Adrenal gland (tissue), 12 donors: ENCODE results near the gene TRPV3. TPM values are rescaled to one million over a fixed set of nuclear protein-coding genes. Genes with fewer than 3 reads are reported as not detected.
"Not testable (repeated sequence)": the region's sequence is repeated elsewhere in the genome, so short reads cannot be mapped to it uniquely, and the experiment has no call there.

Source experiments
- DNase-seq, 7 donors: peaks; one replicate each; pipeline ENCODE4 v3.0.0-alpha.2; 2019 to 2020
- H3K27ac ChIP-seq, 5 donors: fragments of 200-600 bp; sonication (generic) in 4 of 5; 1 replicate in 3 of 5; 2 replicates in 2 of 5; pipeline versions ENCODE4 v1.5.1 to v1.8.0; 2016 to 2020; ENCODE audit warnings: mild to moderate bottlenecking in 1 of 5
- H3K27me3 ChIP-seq: fragments of 200-600 bp; 2 replicates; pipeline ENCODE4 v1.8.0; 2021
- H3K36me3 ChIP-seq, 2 donors: fragments of 200-600 bp; replicated peaks in 1 of 2; 1 replicate in 1 of 2; 2 replicates in 1 of 2; pipeline versions ENCODE4 v1.5.1 to v1.8.0; 2018 to 2022
- H3K4me1 ChIP-seq, 2 donors: fragments of 200-600 bp; replicated peaks in 1 of 2; 1 replicate in 1 of 2; 2 replicates in 1 of 2; pipeline versions ENCODE4 v1.5.1 to v1.8.0; 2018 to 2021
- H3K4me3 ChIP-seq, 4 donors: fragments of 200-600 bp; sonication (generic) in 3 of 4; one replicate each; pipeline ENCODE4 v1.5.1; 2016 to 2018
- H3K9me3 ChIP-seq, 3 donors: fragments of 200-600 bp; sonication (generic) in 1 of 3; replicated peaks in 1 of 3; 1 replicate in 2 of 3; 2 replicates in 1 of 3; pipeline versions ENCODE4 v1.5.1 to v1.8.0; 2016 to 2021
- CTCF ChIP-seq, 6 experiments: fragments of 450-650 bp in 4 of 6; fragments of 200-600 bp in 2 of 6; sonication (generic) in 1 of 6; IDR thresholded peaks; 1 replicate in 5 of 6; 2 replicates in 1 of 6; pipeline versions ENCODE4 v1.5.1 to v1.8.0; 2016 to 2021; ENCODE audit warnings: antibody characterized with exemption in 6 of 6, mild to moderate bottlenecking in 2 of 6, moderate library complexity in 1 of 6
- POLR2A ChIP-seq, 2 donors: fragments of 450-650 bp; IDR thresholded peaks; one replicate each; pipeline ENCODE4 v1.6.1; 2017; ENCODE audit warnings: antibody characterized with exemption in 2 of 2, mild to moderate bottlenecking in 2 of 2, moderate library complexity in 1 of 2
- WGBS, 4 donors: extraction: QIAGEN DNeasy Blood & Tissue Kit in 2 of 4; methylation state at CpG; one replicate each; pipeline versions ENCODE4 v1.1.5 to v1.1.7; 2013 to 2017; 5-methylcytosine and 5-hydroxymethylcytosine counted together
- intact Hi-C, 2 donors: fragments of 100-400 bp; cut with DNase I; formaldehyde crosslinking; loops; one replicate each; pipeline versions ENCODE4 v1.14.1 to v1.15.0; 2022 to 2023
- polyA plus RNA-seq, 3 donors: library from polyadenylated mRNA; stranded (reverse); fragments of 200-250 nt in 2 of 3; fragments of 350-450 nt in 1 of 3; fragmentation: Illumina TruSeq in 1 of 3; extraction: RNeasy Lipid Tissue Mini Kit (QIAGEN cat#74804) in 1 of 3; gene quantifications; one replicate each; pipeline ENCODE4 v1.2.3, GENCODE V29; 2013 to 2014
- total RNA-seq, 9 donors: library from RNA; depleted of rRNA in 4 of 9; stranded (reverse); fragments of >200 nt in 4 of 9; fragments of 120-200 nt in 1 of 9; fragmentation: NEBNext Ultra II Directional in 1 of 9; extraction: Animal tissue kit (Norgen Biotek cat#: 25700) in 1 of 9; gene quantifications; one replicate each; pipeline versions ENCODE4 v1.1.0 to v1.2.4, GENCODE V29; 2013 to 2023
- donor health status: healthy with polysubstance abuse.
- donor health status: Bipolar disorder and iron deficiency.
- donor health status: DM: yes; HTN: yes; CAD: no.
- donor health status: DM: no; HTN: no; CAD: no.
- donor health status: DM: no; HTN: no; CAD: no.
- donor health status: DM: yes; HTN: yes; CAD: no.

The TRPV3 gene
- total and polyA plus RNA-seq, 12 donors, result 0.14 to 1.4 (median 0.41) TPM

- Histone ChIP-seq H3K9me3 (no peaks in the 10 kb centered on the region), H3K36me3 (no peaks in the 10 kb centered on the region), H3K4me3 (no peak overlapping the region), H3K4me1 (no peaks in the 10 kb centered on the region), H3K27ac (no peak overlapping the region), H3K27me3 (no peaks in the 10 kb centered on the region)
- intact Hi-C loops, result no loop called here
- WGBS, 4 donors, result 60 to 66% (median 65%) methylated on average over 5 of the region's 5 CpGs
- no peak for DNase-seq
- TF ChIP-seq CTCF (IDR thresholded peaks at IDR 0.05) (no peak), POLR2A (IDR thresholded peaks at IDR 0.05) (no peak)
Observed at GRCh38 chr17:3469529-3469928, 88.1 kb downstream of the TRPV3 start.

GRCh38 chr17:3466355-3466754 is 91.3 kb downstream of the TRPV3 start:
- DNase-seq, H3K9me3 ChIP-seq, H3K27me3 ChIP-seq, intact Hi-C loops, H3K36me3 ChIP-seq, H3K4me3 ChIP-seq, H3K4me1 ChIP-seq, H3K27ac ChIP-seq: not testable (repeated sequence)
- WGBS, 4 donors, result 36 to 72% (median 64%) methylated on average over 1 of the region's 1 CpG

Other genes starting within 250 kb of the TRPV3 start
- 1 to 10 TPM in 1 of 9 donors, under 1 TPM in 4, not detected in 4; 0.17 to 2.6 (median 0.65) TPM for gene OR3A2, start 171.5 kb downstream of the TRPV3 start, total RNA-seq
- under 1 TPM in 2 of 3 donors, not detected in 1; 0.07 to 0.13 TPM for gene OR3A2, start 171.5 kb downstream of the TRPV3 start, polyA plus RNA-seq
- gene OR1E1, start 159.4 kb downstream of the TRPV3 start, total RNA-seq, result not detected
- gene OR1E1, start 159.4 kb downstream of the TRPV3 start, polyA plus RNA-seq, result not detected
- not detected for gene OR3A3, start 146.4 kb downstream of the TRPV3 start, total RNA-seq
- not detected for gene OR3A3, start 146.4 kb downstream of the TRPV3 start, polyA plus RNA-seq
- not detected for gene OR1E2, start 124.0 kb downstream of the TRPV3 start, total RNA-seq
- gene OR1E2, start 124.0 kb downstream of the TRPV3 start, polyA plus RNA-seq, result not detected
- 1 to 10 TPM in 4 of 9 donors, under 1 TPM in 1, not detected in 4; 0.17 to 3.8 (median 1.4) TPM for gene SPATA22, start 86.0 kb downstream of the TRPV3 start, total RNA-seq
- under 1 TPM; 0.13 to 0.88 (median 0.54) TPM for gene SPATA22, start 86.0 kb downstream of the TRPV3 start, polyA plus RNA-seq
- gene ASPA, start 81.8 kb downstream of the TRPV3 start, total RNA-seq, result 10 to 100 TPM in 1 of 9 donors, 1 to 10 TPM in 8; 1.3 to 10.1 (median 2.9) TPM
- 1 to 10 TPM; 2.6 to 5.7 (median 5.5) TPM for gene ASPA, start 81.8 kb downstream of the TRPV3 start, polyA plus RNA-seq
- gene TRPV1, start 51.6 kb upstream of the TRPV3 start, total RNA-seq, result 1 to 10 TPM; 1.6 to 5.5 (median 3.1) TPM
- gene TRPV1, start 51.6 kb upstream of the TRPV3 start, polyA plus RNA-seq, result 10 to 100 TPM in 1 of 3 donors, 1 to 10 TPM in 2; 1.5 to 10.9 (median 5.9) TPM
- 10 to 100 TPM; 12.0 to 27.4 (median 19.9) TPM for gene SHPK, start 78.4 kb upstream of the TRPV3 start, total RNA-seq
- gene SHPK, start 78.4 kb upstream of the TRPV3 start, polyA plus RNA-seq, result 10 to 100 TPM in 1 of 3 donors, 1 to 10 TPM in 2; 8.8 to 13.3 (median 9.1) TPM
- 10 to 100 TPM; 17.5 to 74.8 (median 39.8) TPM for gene CTNS, start 78.9 kb upstream of the TRPV3 start, total RNA-seq
- 10 to 100 TPM; 11.5 to 15.7 (median 13.8) TPM for gene CTNS, start 78.9 kb upstream of the TRPV3 start, polyA plus RNA-seq
- gene TAX1BP3, start 110.8 kb upstream of the TRPV3 start, total RNA-seq, result 100 to 1,000 TPM; 105 to 311 (median 208) TPM
- gene TAX1BP3, start 110.8 kb upstream of the TRPV3 start, polyA plus RNA-seq, result 100 to 1,000 TPM in 1 of 3 donors, 10 to 100 TPM in 2; 32.1 to 100 (median 94.9) TPM
- gene EMC6, start 111.0 kb upstream of the TRPV3 start, total RNA-seq, result 10 to 100 TPM in 7 of 9 donors, 1 to 10 TPM in 2; 6.1 to 73.8 (median 37.1) TPM
- gene EMC6, start 111.0 kb upstream of the TRPV3 start, polyA plus RNA-seq, result 10 to 100 TPM; 44.2 to 89.4 (median 47.7) TPM
- gene P2RX5, start 138.3 kb upstream of the TRPV3 start, total RNA-seq, result 1 to 10 TPM in 5 of 9 donors, under 1 TPM in 4; 0.25 to 2.8 (median 1.1) TPM
- 1 to 10 TPM in 1 of 3 donors, under 1 TPM in 2; 0.59 to 2.0 (median 0.88) TPM for gene P2RX5, start 138.3 kb upstream of the TRPV3 start, polyA plus RNA-seq
- 1 to 10 TPM in 2 of 9 donors, under 1 TPM in 7; 0.14 to 1.4 (median 0.48) TPM for gene HASPIN, start 166.1 kb upstream of the TRPV3 start, total RNA-seq
- under 1 TPM; 0.07 to 0.48 (median 0.08) TPM for gene HASPIN, start 166.1 kb upstream of the TRPV3 start, polyA plus RNA-seq
- 10 to 100 TPM in 8 of 9 donors, 1 to 10 TPM in 1; 4.9 to 85.4 (median 23.4) TPM for gene ITGAE, start 243.4 kb upstream of the TRPV3 start, total RNA-seq
- 10 to 100 TPM; 46.7 to 85.3 (median 48.2) TPM for gene ITGAE, start 243.4 kb upstream of the TRPV3 start, polyA plus RNA-seq